HEK293 (cell line): ENCODE measurements around the gene LAMTOR5.

Experiments used
- CTCF ChIA-PET: fragments of 350-600 bp; formaldehyde crosslinking; extraction: SDS; loops from one replicate; lab custom pipeline; 2021; ENCODE audit warnings: antibody characterized with exemption; lab: Yijun Ruan, JAX
- POLR2A ChIA-PET: fragments of 300-600 bp; formaldehyde crosslinking; extraction: SDS; loops from one replicate; lab custom pipeline; 2020; ENCODE audit warnings: antibody characterized with exemption, inconsistent platforms; lab: Yijun Ruan, JAX
- H3K27ac ChIP-seq: fragments of 200-500 bp; sonication (Bioruptor generic); 2 replicates; pipeline ENCODE4 v1.5.1; 2014; ENCODE audit warnings: low read depth, low read length, control low read depth, inconsistent platforms; ENCODE audit errors: extremely low read depth
- H3K36me3 ChIP-seq, 2 experiments: fragments of 200-500 bp in 1 of 2; sonication (Bioruptor generic) in 1 of 2; 1 replicate in 1 of 2; 2 replicates in 1 of 2; pipeline ENCODE4 v1.5.1; 2014 to 2017; ENCODE audit warnings: inconsistent platforms in 2 of 2, low read length in 2 of 2; ENCODE audit not compliant: control insufficient read depth in 2 of 2, insufficient read depth in 1 of 2
- H3K4me1 ChIP-seq: fragments of 200-500 bp; sonication (Bioruptor generic); 2 replicates; pipeline ENCODE4 v1.5.1; 2014; ENCODE audit warnings: mild to moderate bottlenecking, low read length, inconsistent platforms; ENCODE audit not compliant: control insufficient read depth, insufficient read depth
- H3K4me3 ChIP-seq: 2 replicates; pipeline ENCODE4 v1.5.1; 2011; ENCODE audit warnings: low read depth, mild to moderate bottlenecking, control low read depth, low read length, moderate library complexity
- H3K9me3 ChIP-seq: fragments of 200-500 bp; sonication (Bioruptor generic); 2 replicates; pipeline ENCODE4 v1.5.1; 2014; ENCODE audit warnings: low read depth, low read length, inconsistent platforms; ENCODE audit not compliant: control insufficient read depth, insufficient read depth
- BCL11B ChIP-seq: fragments of 450-650 bp; formaldehyde crosslinking; IDR thresholded peaks from 2 replicates; pipeline ENCODE4 v1.5.1; 2016; ENCODE audit warnings: low read depth, missing biosample characterization, missing genetic modification characterization
- GLI2 ChIP-seq: fragments of 450-650 bp; formaldehyde crosslinking; IDR thresholded peaks from 2 replicates; pipeline ENCODE4; 2017; ENCODE audit warnings: missing biosample characterization, missing genetic modification characterization, low read depth, borderline replicate concordance
- GLIS1 ChIP-seq: fragments of 450-650 bp; formaldehyde crosslinking; IDR thresholded peaks from 2 replicates; pipeline ENCODE4 v1.5.1; 2016; ENCODE audit warnings: missing biosample characterization, missing genetic modification characterization
- GLIS2 ChIP-seq: fragments of 450-650 bp; formaldehyde crosslinking; IDR thresholded peaks from 2 replicates; pipeline ENCODE4 v1.5.1; 2016; ENCODE audit warnings: missing biosample characterization, missing genetic modification characterization
- HOXC10 ChIP-seq: sonication (generic); formaldehyde crosslinking; IDR thresholded peaks from 2 replicates; pipeline ENCODE4 v1.8.1; 2023; ENCODE audit warnings: mild to moderate bottlenecking, missing genetic modification reagents
- KLF17 ChIP-seq: fragments of 450-650 bp; formaldehyde crosslinking; IDR thresholded peaks from 2 replicates; pipeline ENCODE4 v1.5.1; 2016; ENCODE audit warnings: missing biosample characterization, missing genetic modification characterization
- OSR2 ChIP-seq: fragments of 450-650 bp; formaldehyde crosslinking; IDR thresholded peaks from 2 replicates; pipeline ENCODE4 v1.5.1; 2016; ENCODE audit warnings: missing biosample characterization, missing genetic modification characterization
- PRDM1 ChIP-seq: fragments of 450-650 bp; formaldehyde crosslinking; IDR thresholded peaks from 2 replicates; pipeline ENCODE4; 2016; ENCODE audit warnings: missing biosample characterization, missing genetic modification characterization
- PRDM2 ChIP-seq: fragments of 450-650 bp; formaldehyde crosslinking; IDR thresholded peaks from 2 replicates; pipeline ENCODE4 v1.5.1; 2016; ENCODE audit warnings: missing biosample characterization, missing genetic modification characterization, borderline replicate concordance
- TRIM28 ChIP-seq: IDR thresholded peaks from 2 replicates; pipeline ENCODE4 v1.6.1; 2011; ENCODE audit warnings: low read length, control low read depth, borderline replicate concordance
- ZBTB17 ChIP-seq: fragments of 450-650 bp; formaldehyde crosslinking; IDR thresholded peaks from 2 replicates; pipeline ENCODE4 v1.5.1; 2016; ENCODE audit warnings: missing biosample characterization, missing genetic modification characterization
- ZFHX2 ChIP-seq: fragments of 450-650 bp; formaldehyde crosslinking; conservative IDR thresholded peaks from 2 replicates; pipeline ENCODE4 v1.5.1; 2016; ENCODE audit warnings: missing biosample characterization, missing genetic modification characterization
- ZIC2 ChIP-seq: fragments of 450-650 bp; formaldehyde crosslinking; IDR thresholded peaks from 2 replicates; pipeline ENCODE4 v1.5.1; 2016; ENCODE audit warnings: missing biosample characterization, missing genetic modification characterization
- ZNF10 ChIP-seq: fragments of 450-650 bp; formaldehyde crosslinking; IDR thresholded peaks from 2 replicates; pipeline ENCODE4 v1.5.1; 2017; ENCODE audit warnings: missing biosample characterization, missing genetic modification characterization
- ZNF2 ChIP-seq: fragments of 450-650 bp; formaldehyde crosslinking; IDR thresholded peaks from 2 replicates; pipeline ENCODE4 v1.5.1; 2016; ENCODE audit warnings: missing biosample characterization, missing genetic modification characterization
- ZNF211 ChIP-seq: fragments of 450-650 bp; formaldehyde crosslinking; IDR thresholded peaks from 2 replicates; pipeline ENCODE4 v1.5.1; 2016; ENCODE audit warnings: low read depth, missing biosample characterization, missing genetic modification characterization
- ZNF280C ChIP-seq: fragments of 450-650 bp; formaldehyde crosslinking; IDR thresholded peaks from 2 replicates; pipeline ENCODE4 v1.5.1; 2016; ENCODE audit warnings: missing biosample characterization, missing genetic modification characterization
- ZNF48 ChIP-seq: fragments of 450-650 bp; formaldehyde crosslinking; IDR thresholded peaks from 2 replicates; pipeline ENCODE4 v1.5.1; 2016; ENCODE audit warnings: missing biosample characterization, missing genetic modification characterization
- ZNF585B ChIP-seq: fragments of 450-650 bp; formaldehyde crosslinking; IDR thresholded peaks from 2 replicates; pipeline ENCODE4 v1.5.1; 2016; ENCODE audit warnings: missing biosample characterization, missing genetic modification characterization
- ZNF600 ChIP-seq: fragments of 450-650 bp; formaldehyde crosslinking; IDR thresholded peaks from 2 replicates; pipeline ENCODE4 v1.5.1; 2016; ENCODE audit warnings: missing biosample characterization, missing genetic modification characterization
- ZNF623 ChIP-seq: fragments of 450-650 bp; formaldehyde crosslinking; IDR thresholded peaks from 2 replicates; pipeline ENCODE4 v1.5.1; 2016; ENCODE audit warnings: missing biosample characterization, missing genetic modification characterization
- ZNF660 ChIP-seq: fragments of 450-650 bp; IDR thresholded peaks from 2 replicates; pipeline ENCODE4 v1.5.1; 2018; ENCODE audit warnings: missing biosample characterization, mild to moderate bottlenecking, missing genetic modification characterization
- ZNF692 ChIP-seq: fragments of 450-650 bp; formaldehyde crosslinking; IDR thresholded peaks from 2 replicates; pipeline ENCODE4 v1.5.1; 2016; ENCODE audit warnings: missing biosample characterization, missing genetic modification characterization
- ZSCAN18 ChIP-seq: fragments of 450-650 bp; formaldehyde crosslinking; IDR thresholded peaks from 2 replicates; pipeline ENCODE4 v1.5.1; 2016; ENCODE audit warnings: missing biosample characterization, missing genetic modification characterization

The LAMTOR5 gene

GRCh38 chr1:110433803-110434202, 26.3 kb upstream of the LAMTOR5 start:
- POLR2A ChIA-PET, result no interaction called here

More at GRCh38 chr1:110433803-110434202, 26.3 kb upstream of the LAMTOR5 start:
- CTCF ChIA-PET, result interaction anchor here (0.6 to 3.2 kb wide), 7 partner anchors 9 to 237 kb away, joined by 3 to 20 read pairs (median 3); no protein-coding TSS in a partner anchor
- no peaks in the 10 kb centered on the region for H3K4me1 ChIP-seq
- no peak overlapping the region for H3K4me3 ChIP-seq
- H3K9me3 ChIP-seq, result no peaks in the 10 kb centered on the region
- TF ChIP-seq ZNF600 (tag by site-specific recombination) (peak; percentile 22; the same call in 1 of the 2 replicates), ZFHX2 (peak; percentile 53), BCL11B (tag by site-specific recombination) (no peak), GLI2 (no peak), KLF17 (no peak), PRDM1 (tag by site-specific recombination) (peak; percentile 89), ZNF585B (tag by site-specific recombination) (no peak), ZNF211 (no peak), ZNF2 (no peak), ZIC2 (tag by site-specific recombination) (peak; percentile 83), GLIS1 (tag by site-specific recombination) (peak; percentile 15; the same call in 1 of the 2 replicates), TRIM28 (peak; percentile 80), PRDM2 (tag by site-specific recombination) (no peak), ZSCAN18 (tag by site-specific recombination) (no peak), ZNF623 (tag by site-specific recombination) (no peak), HOXC10 (CRISPR knock-in tag) (no peak), ZNF660 (peak; percentile 30; the same call in 1 of the 2 replicates), ZNF692 (tag by site-specific recombination) (peak; percentile 42; the same call in 1 of the 2 replicates), ZNF10 (no peak), OSR2 (tag by site-specific recombination) (peak; percentile 55; the same call in 1 of the 2 replicates), ZNF280C (tag by site-specific recombination) (no peak), GLIS2 (tag by site-specific recombination) (peak; percentile 46; the same call in 1 of the 2 replicates), ZBTB17 (tag by site-specific recombination) (0 out of 2 replicates have a peak, but pooled peaks have one; percentile 28), ZNF48 (no peak)
- TF ChIP-seq, all 188 proteins: peak for 11
- no peak overlapping the region for H3K27ac ChIP-seq
- H3K36me3 ChIP-seq, result no peaks in the 10 kb centered on the region
